Measurements from ENCODE around the gene CALN1. TPM values are rescaled to one million over a fixed set of nuclear protein-coding genes. Genes with fewer than 3 reads are reported as not detected.

Gene CALN1
- polyA plus RNA-seq, 1 donor (not counting 4 experiments of a cell fraction or from before 2014, with no cell fraction given), result not detected

DNA sequence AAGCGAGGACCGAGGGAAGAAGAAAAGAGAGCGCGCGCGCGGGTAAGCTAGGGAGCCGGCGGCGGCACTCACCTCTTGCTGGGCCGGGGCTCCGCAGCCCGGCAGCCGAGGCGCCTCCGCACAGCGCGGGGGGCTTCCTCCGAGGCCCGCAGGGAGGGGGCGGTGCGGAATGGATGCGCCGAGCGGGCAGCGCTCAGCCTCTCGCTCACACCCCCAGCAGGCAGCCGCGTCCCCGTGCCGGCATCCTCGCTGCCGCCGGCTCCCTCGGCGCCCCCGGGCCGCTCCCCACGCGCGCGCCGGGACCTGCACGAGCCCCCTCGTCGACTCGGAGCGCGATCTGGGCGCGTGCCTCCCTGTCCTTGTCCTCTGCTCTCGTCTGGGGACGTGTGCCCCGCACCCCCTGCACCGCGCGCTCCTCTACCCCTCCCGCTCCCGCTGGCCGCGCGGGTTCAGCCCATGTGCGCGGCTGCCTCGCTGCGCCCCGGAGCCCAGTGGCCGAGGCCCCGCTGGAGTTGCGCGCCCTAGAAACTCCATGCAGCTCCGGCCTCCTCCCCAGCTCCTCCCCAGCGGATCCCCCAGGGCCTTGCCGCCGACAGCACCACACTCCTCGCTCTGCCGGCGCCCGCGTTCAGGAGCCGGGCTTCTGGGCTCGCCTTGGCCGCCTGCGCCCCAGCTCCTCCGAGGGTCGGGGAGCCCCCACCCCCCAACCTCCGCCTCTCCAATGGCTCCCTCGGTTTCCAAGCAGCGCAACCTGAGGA, 75.3 kb downstream of the CALN1 start:
- H3K4me2 ChIP-seq (ENCODE audit: control insufficient read depth, extremely low read depth, insufficient read depth, low read depth, low read length), result no peak overlapping the region
- no peaks in the 10 kb centered on the region for H3K79me2 ChIP-seq (ENCODE audit: control insufficient read depth, insufficient read depth, low read length)
- no peak for FAIRE-seq
- H3K9me1 ChIP-seq (ENCODE audit: control insufficient read depth, extremely low read depth, insufficient read depth, low read length), result no peaks in the 10 kb centered on the region
- TF ChIP-seq EZH2 (IDR thresholded peaks at IDR 0.05; ENCODE audit: low read length), result no peak
- TF ChIP-seq, protein P1, sequence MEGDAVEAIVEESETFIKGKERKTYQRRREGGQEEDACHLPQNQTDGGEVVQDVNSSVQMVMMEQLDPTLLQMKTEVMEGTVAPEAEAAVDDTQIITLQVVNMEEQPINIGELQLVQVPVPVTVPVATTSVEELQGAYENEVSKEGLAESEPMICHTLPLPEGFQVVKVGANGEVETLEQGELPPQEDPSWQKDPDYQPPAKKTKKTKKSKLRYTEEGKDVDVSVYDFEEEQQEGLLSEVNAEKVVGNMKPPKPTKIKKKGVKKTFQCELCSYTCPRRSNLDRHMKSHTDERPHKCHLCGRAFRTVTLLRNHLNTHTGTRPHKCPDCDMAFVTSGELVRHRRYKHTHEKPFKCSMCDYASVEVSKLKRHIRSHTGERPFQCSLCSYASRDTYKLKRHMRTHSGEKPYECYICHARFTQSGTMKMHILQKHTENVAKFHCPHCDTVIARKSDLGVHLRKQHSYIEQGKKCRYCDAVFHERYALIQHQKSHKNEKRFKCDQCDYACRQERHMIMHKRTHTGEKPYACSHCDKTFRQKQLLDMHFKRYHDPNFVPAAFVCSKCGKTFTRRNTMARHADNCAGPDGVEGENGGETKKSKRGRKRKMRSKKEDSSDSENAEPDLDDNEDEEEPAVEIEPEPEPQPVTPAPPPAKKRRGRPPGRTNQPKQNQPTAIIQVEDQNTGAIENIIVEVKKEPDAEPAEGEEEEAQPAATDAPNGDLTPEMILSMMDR (optimal IDR thresholded peaks at IDR 0.05 in 1 of 3, IDR thresholded peaks at IDR 0.05 in 1 of 3, conservative IDR thresholded peaks at IDR 0.05 in 1 of 3; ENCODE audit: extremely low read depth in 1 of 3, insufficient read depth in 2 of 3, low read length in 3 of 3), result no peak
- peaks cover 40% of the 10 kb centered on the region for H3K27me3 ChIP-seq (ENCODE audit: control insufficient read depth, extremely low read depth, insufficient read depth, low read length)
- no peaks in the 10 kb centered on the region for H3K9me3 ChIP-seq (ENCODE audit: control insufficient read depth, low read depth, low read length)
- H4K20me1 ChIP-seq (ENCODE audit: control insufficient read depth, extremely low read depth, insufficient read depth, low read length), result no peaks in the 10 kb centered on the region
- H3K4me3 ChIP-seq (ENCODE audit: control insufficient read depth in 2 of 3, extremely low read depth in 1 of 3, insufficient read depth in 2 of 3, low read depth in 1 of 3, low read length in 3 of 3), result no peak overlapping the region
- no peaks in the 10 kb centered on the region for H3K4me1 ChIP-seq (ENCODE audit: control insufficient read depth, extremely low read depth, insufficient read depth, low read length)
- no peak overlapping the region for H3K9ac ChIP-seq (ENCODE audit: control insufficient read depth, extremely low read depth, insufficient read depth, low read length)
- no peak overlapping the region for H3K27ac ChIP-seq (ENCODE audit: control insufficient read depth, insufficient read depth, low read length)
- dilution Hi-C loops (cut with MboI; ENCODE audit: extremely low pct_ligation_motif_present, low sequenced_read_pairs), result no loop called here
- no peaks in the 10 kb centered on the region for H3K36me3 ChIP-seq (ENCODE audit: control insufficient read depth in 2 of 2, extremely low read depth in 1 of 2, insufficient read depth in 2 of 2, low read length in 2 of 2)
- no peak overlapping the region for H2AFZ ChIP-seq (ENCODE audit: control insufficient read depth, low read length)
- DNase-seq (ENCODE audit: low read depth, low spot score), result no peak

DNA sequence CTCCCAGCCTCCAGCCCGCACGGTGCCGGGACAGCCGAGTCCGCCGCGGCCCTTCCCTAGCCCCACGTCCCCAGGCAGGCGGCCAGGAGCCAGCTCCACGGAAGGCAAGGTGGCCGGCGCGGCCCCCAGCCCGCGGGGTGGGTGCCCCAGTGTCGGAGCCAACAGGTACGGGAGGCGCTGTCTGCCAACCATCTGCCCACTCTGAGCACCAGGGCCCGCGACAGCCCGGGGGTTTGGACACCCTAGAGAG, 75.8 kb downstream of the CALN1 start:
- DNase-seq (ENCODE audit: low read depth, low spot score) (no peak), FAIRE-seq (no peak)
- H2AFZ ChIP-seq (ENCODE audit: control insufficient read depth, low read length), result no peak overlapping the region
- H3K27ac ChIP-seq (ENCODE audit: control insufficient read depth, insufficient read depth, low read length), result no peak overlapping the region
- H3K4me1 ChIP-seq (ENCODE audit: control insufficient read depth, extremely low read depth, insufficient read depth, low read length), result no peaks in the 10 kb centered on the region
- no peak for TF ChIP-seq EZH2 (IDR thresholded peaks at IDR 0.05; ENCODE audit: low read length)
- TF ChIP-seq, protein P1 (optimal IDR thresholded peaks at IDR 0.05 in 1 of 3, IDR thresholded peaks at IDR 0.05 in 1 of 3, conservative IDR thresholded peaks at IDR 0.05 in 1 of 3; ENCODE audit: extremely low read depth in 1 of 3, insufficient read depth in 2 of 3, low read length in 3 of 3), result no peak
- H3K4me2 ChIP-seq (ENCODE audit: control insufficient read depth, extremely low read depth, insufficient read depth, low read depth, low read length), result no peak overlapping the region
- dilution Hi-C loops (cut with MboI; ENCODE audit: extremely low pct_ligation_motif_present, low sequenced_read_pairs), result no loop called here
- H3K9ac ChIP-seq (ENCODE audit: control insufficient read depth, extremely low read depth, insufficient read depth, low read length), result no peak overlapping the region
- peaks cover 40% of the 10 kb centered on the region for H3K27me3 ChIP-seq (ENCODE audit: control insufficient read depth, extremely low read depth, insufficient read depth, low read length)
- H3K36me3 ChIP-seq (ENCODE audit: control insufficient read depth in 2 of 2, extremely low read depth in 1 of 2, insufficient read depth in 2 of 2, low read length in 2 of 2), result no peaks in the 10 kb centered on the region
- no peaks in the 10 kb centered on the region for H3K9me3 ChIP-seq (ENCODE audit: control insufficient read depth, low read depth, low read length)
- H4K20me1 ChIP-seq (ENCODE audit: control insufficient read depth, extremely low read depth, insufficient read depth, low read length), result no peaks in the 10 kb centered on the region
- H3K9me1 ChIP-seq (ENCODE audit: control insufficient read depth, extremely low read depth, insufficient read depth, low read length), result no peaks in the 10 kb centered on the region
- no peak overlapping the region for H3K4me3 ChIP-seq (ENCODE audit: control insufficient read depth in 2 of 3, extremely low read depth in 1 of 3, insufficient read depth in 2 of 3, low read depth in 1 of 3, low read length in 3 of 3)
- H3K79me2 ChIP-seq (ENCODE audit: control insufficient read depth, insufficient read depth, low read length), result no peaks in the 10 kb centered on the region
